ENCODE results near the gene PKIG. TPM values are rescaled to one million over a fixed set of nuclear protein-coding genes. Genes with fewer than 3 reads are reported as not detected.

PKIG gene
- total and polyA plus RNA-seq, 2 experiments from 2014 or later: 47.6 to 51.9 TPM

- Histone ChIP-seq H3K4me1 (ENCODE audit: insufficient read depth) (no peaks in the 10 kb centered on the region), H3K9me2 (replicated peaks; ENCODE audit: insufficient read depth) (no peaks in the 10 kb centered on the region), H3K4me3 (no peak overlapping the region), H3K9me3 (ENCODE audit: low read depth) (no peaks in the 10 kb centered on the region), H3K27me3 (no peaks in the 10 kb centered on the region), H3K79me2 (no peaks in the 10 kb centered on the region), H2AFZ (no peak overlapping the region), H4K20me1 (ENCODE audit: insufficient read depth, poor library complexity, severe bottlenecking) (no peaks in the 10 kb centered on the region), H3K4me2 (no peak overlapping the region), H3K36me3 (replicated peaks; ENCODE audit: insufficient read depth, low read depth) (no peaks in the 10 kb centered on the region), H3K27ac (no peak overlapping the region)
- no peak for DNase-seq (ENCODE audit: low spot score)
- TF ChIP-seq EZH2phosphoT487 (IDR thresholded peaks at IDR 0.05; ENCODE audit: low read depth, severe bottlenecking, unreplicated experiment): no peak
- TF ChIP-seq EZH2 (IDR thresholded peaks at IDR 0.05; ENCODE audit: borderline replicate concordance): no peak
- WGBS (ENCODE audit: low lambda C conversion rate, missing lambda C conversion rate): 89% methylated on average over 14 of the region's 14 CpGs
Observed at GRCh38 chr20:44618318-44618731, 35.9 kb downstream of the PKIG start.

- Histone ChIP-seq H3K4me3 (no peak overlapping the region), H3K27ac (no peak overlapping the region), H4K20me1 (ENCODE audit: insufficient read depth, poor library complexity, severe bottlenecking) (no peaks in the 10 kb centered on the region), H3K9me3 (ENCODE audit: low read depth) (no peaks in the 10 kb centered on the region), H3K27me3 (no peaks in the 10 kb centered on the region), H3K9me2 (replicated peaks; ENCODE audit: insufficient read depth) (no peaks in the 10 kb centered on the region), H2AFZ (no peak overlapping the region), H3K4me1 (ENCODE audit: insufficient read depth) (no peaks in the 10 kb centered on the region), H3K36me3 (replicated peaks; ENCODE audit: insufficient read depth, low read depth) (no peaks in the 10 kb centered on the region), H3K4me2 (no peak overlapping the region), H3K79me2 (no peaks in the 10 kb centered on the region)
- TF ChIP-seq EZH2 (IDR thresholded peaks at IDR 0.05; ENCODE audit: borderline replicate concordance): no peak
- TF ChIP-seq CTCF (IDR thresholded peaks at IDR 0.05; ENCODE audit: poor library complexity): no peak
- no peak for TF ChIP-seq EZH2phosphoT487 (IDR thresholded peaks at IDR 0.05; ENCODE audit: low read depth, severe bottlenecking, unreplicated experiment)
- WGBS (ENCODE audit: low lambda C conversion rate, missing lambda C conversion rate): 98% methylated on average over 7 of the region's 7 CpGs
- DNase-seq (ENCODE audit: low spot score): no peak
Observed at GRCh38 chr20:44619294-44619693, 36.9 kb downstream of the PKIG start.

DNA sequence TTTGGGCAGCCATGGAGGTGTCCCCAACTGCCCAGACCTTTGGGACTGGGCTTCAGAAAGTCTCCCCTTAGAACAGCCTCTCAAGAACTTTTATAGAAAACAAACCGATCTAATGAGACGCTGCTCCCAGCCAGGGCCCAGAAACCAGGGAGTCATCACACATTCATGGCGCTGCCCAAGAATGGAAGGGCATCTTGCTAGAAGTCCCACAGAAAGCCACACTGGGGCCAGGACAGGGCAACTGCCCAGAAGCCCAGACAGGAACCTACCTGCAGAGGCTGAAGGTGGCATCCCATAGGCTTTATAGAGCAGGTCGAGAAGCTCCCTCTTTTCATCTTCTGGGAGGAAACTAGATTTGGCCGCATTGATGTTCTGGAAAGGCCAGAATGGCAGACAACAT lies 37.7 kb downstream of the PKIG start:
- TF ChIP-seq EZH2phosphoT487 (IDR thresholded peaks at IDR 0.05; ENCODE audit: low read depth, severe bottlenecking, unreplicated experiment) (no peak), EZH2 (IDR thresholded peaks at IDR 0.05; ENCODE audit: borderline replicate concordance) (no peak), CTCF (IDR thresholded peaks at IDR 0.05; ENCODE audit: poor library complexity) (no peak)
- H3K9me3 ChIP-seq (ENCODE audit: low read depth): no peaks in the 10 kb centered on the region
- H3K27ac ChIP-seq: no peak overlapping the region
- WGBS (ENCODE audit: low lambda C conversion rate, missing lambda C conversion rate): 94% methylated on average over 5 of the region's 5 CpGs
- no peaks in the 10 kb centered on the region for H3K36me3 ChIP-seq (replicated peaks; ENCODE audit: insufficient read depth, low read depth)
- no peak overlapping the region for H3K4me2 ChIP-seq
- DNase-seq (ENCODE audit: low spot score): no peak
- H3K4me1 ChIP-seq (ENCODE audit: insufficient read depth): no peaks in the 10 kb centered on the region
- H3K27me3 ChIP-seq: no peaks in the 10 kb centered on the region
- no peak overlapping the region for H2AFZ ChIP-seq
- no peaks in the 10 kb centered on the region for H4K20me1 ChIP-seq (ENCODE audit: insufficient read depth, poor library complexity, severe bottlenecking)
- H3K79me2 ChIP-seq: no peaks in the 10 kb centered on the region
- H3K9me2 ChIP-seq (replicated peaks; ENCODE audit: insufficient read depth): no peaks in the 10 kb centered on the region
- H3K4me3 ChIP-seq: no peak overlapping the region

DNA sequence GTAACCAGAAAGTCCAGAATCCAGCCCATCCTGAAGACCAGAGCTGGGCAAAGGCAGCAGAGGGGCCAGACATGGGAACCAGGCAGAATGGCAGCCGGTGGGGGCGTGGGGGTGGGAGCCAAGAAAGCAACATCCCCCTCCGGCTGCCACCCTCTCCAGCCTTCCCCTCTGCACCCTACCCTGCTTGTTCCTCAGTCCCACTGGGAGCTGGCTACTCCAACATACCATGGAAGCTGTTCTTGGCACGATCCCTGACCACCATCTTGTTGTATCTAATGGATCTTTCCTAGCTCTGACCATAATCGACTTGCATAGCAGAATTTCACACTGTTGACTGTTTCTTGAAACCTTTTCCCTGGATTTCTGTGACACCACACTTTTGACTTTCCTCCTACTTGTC lies 38.9 kb downstream of the PKIG start:
- no peak for TF ChIP-seq EZH2 (IDR thresholded peaks at IDR 0.05; ENCODE audit: borderline replicate concordance)
- no peak for TF ChIP-seq EZH2phosphoT487 (IDR thresholded peaks at IDR 0.05; ENCODE audit: low read depth, severe bottlenecking, unreplicated experiment)
- no peak for TF ChIP-seq CTCF (IDR thresholded peaks at IDR 0.05; ENCODE audit: poor library complexity)
- no peaks in the 10 kb centered on the region for H4K20me1 ChIP-seq (ENCODE audit: insufficient read depth, poor library complexity, severe bottlenecking)
- no peak overlapping the region for H3K4me2 ChIP-seq
- H3K9me2 ChIP-seq (replicated peaks; ENCODE audit: insufficient read depth): no peaks in the 10 kb centered on the region
- H3K4me1 ChIP-seq (ENCODE audit: insufficient read depth): no peaks in the 10 kb centered on the region
- H3K27ac ChIP-seq: no peak overlapping the region
- no peak overlapping the region for H3K4me3 ChIP-seq
- H3K27me3 ChIP-seq: no peaks in the 10 kb centered on the region
- no peaks in the 10 kb centered on the region for H3K9me3 ChIP-seq (ENCODE audit: low read depth)
- 100% methylated on average over 4 of the region's 5 CpGs for WGBS (ENCODE audit: low lambda C conversion rate, missing lambda C conversion rate)
- DNase-seq (ENCODE audit: low spot score): no peak
- no peak overlapping the region for H2AFZ ChIP-seq
- no peaks in the 10 kb centered on the region for H3K79me2 ChIP-seq
- H3K36me3 ChIP-seq (replicated peaks; ENCODE audit: insufficient read depth, low read depth): no peaks in the 10 kb centered on the region
